ENCODE results near the gene DMBX1. TPM values are rescaled to one million over a fixed set of nuclear protein-coding genes. Genes with fewer than 3 reads are reported as not detected.

Gene DMBX1
- total RNA-seq, 1 experiment from 2014 or later = not detected

DNA sequence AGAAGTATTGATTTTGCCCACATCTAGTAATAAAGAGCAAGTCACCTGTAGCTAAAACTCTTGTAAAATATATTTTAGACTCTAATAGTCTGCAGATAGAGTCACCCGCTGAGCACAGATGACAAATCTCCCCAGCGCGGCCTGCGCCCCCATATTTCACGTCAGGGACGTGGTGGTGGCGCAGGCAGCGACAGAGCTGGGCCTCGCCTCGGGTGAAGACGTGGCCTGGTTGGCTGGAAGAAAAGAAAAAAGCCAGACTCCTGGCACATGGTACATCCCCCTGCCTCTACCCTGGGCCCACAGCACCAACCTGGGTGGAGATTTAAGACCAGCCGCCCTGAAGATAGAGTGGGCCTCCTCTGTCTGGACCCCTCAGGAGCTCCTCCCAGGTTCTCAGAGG lies 6.0 kb upstream of the DMBX1 start:
- DNase-seq (ENCODE audit: low read depth) = no peak

DNA sequence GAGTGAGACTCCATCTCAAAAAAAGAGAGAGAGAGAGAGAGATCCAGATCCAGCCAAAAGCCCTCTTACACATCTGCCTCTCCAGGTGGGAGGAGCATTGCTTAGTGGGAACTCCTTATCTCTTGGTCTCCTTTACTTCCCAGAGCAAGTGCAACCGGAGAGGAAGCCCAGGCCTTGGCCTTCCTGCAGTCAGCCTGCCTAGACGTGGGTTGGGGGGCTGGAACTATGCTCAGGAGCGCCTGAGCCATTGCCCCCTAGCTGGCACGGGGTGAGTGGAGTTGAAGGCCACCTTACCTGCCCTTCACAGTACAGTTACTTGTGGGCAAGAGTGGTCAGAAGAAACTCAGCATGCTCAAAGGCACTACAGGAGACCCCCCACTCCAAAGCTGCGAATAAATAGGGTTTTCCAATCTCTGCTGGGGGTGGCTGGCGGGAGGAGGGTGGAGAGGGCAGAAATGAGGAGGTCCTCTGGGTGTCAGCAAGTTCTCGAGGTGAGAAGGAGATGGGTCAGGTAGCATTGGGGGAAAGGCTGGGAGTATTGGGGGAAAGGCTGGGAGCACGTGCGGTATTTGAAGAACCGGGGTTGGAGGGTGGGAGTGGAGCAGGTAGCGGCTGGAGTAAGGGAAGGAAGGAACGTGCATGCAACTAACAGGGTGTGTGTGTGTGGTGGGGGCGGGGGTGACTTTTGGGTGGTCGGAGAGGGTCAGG lies 4.7 kb upstream of the DMBX1 start:
- DNase-seq (ENCODE audit: low read depth) = no peak

DNA sequence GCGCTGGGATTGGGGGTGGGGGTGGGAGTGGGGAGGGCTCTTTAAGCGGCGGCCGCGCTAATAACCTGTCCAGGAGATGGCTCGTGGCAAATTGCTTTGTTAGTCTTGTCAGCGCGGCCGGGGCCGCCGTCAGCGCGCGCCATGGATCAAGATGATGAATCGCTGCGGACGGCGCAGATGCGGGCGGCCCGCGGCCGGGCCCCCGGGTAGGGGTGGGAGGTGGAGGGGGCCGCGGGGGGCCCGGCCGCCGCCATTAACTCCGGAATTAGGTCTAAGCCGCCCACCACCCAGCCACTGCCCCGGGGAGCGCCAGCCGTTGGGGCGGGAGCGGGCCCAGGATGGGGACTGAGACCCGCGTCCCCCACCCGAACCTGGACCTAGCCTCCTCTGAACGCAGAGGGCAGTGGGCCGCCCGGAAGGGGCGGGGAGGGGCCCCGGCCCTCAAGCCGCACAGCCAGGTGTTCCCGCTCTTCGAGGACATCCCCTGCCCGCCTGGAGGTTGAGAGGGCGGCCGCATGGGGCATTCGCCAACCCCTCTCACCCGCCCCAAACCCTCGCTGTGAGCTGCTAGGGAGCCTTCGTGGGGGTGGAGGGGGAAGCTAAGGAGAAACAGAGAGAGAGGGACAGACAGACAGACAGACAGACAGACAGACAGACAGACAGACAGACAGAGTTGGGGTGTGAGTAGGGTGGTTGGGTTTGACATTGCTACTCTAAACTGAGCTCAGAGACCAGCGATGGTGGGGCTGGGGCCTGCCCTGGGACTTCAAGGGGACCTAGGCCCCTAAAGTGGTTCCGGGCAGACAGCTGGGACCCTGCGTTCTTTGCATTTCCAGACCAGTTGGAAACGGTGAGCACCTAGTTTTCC lies 3.8 kb upstream of the DMBX1 start:
- DNase-seq (ENCODE audit: low read depth) = no peak

DNA sequence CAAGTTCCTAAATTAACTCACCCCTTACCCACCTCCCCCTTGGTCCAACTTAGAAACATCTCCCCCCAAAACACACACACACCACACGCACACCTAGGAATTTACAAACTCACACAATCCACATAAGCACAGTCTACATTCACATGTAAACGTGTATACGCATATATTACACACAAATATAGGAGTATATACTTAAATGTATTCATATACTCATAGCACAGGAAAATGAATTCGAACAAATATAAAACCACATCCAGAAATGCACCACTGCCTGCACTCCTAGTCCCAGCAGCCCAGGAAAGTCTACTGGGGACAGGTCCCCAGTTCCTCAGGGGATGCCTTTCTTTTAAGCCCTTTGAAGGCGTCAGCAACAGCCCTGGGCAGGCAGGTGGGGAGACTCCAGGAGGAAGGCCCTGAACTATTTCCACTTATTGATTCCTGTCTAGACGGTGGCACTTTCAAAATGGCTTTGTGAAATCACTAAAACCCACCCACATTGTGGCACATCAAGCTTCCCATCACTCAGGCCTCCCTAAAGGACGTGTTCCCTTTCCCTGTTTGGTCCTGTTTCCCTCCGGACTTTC lies 3.1 kb upstream of the DMBX1 start:
- DNase-seq (ENCODE audit: low read depth) = no peak

DNA sequence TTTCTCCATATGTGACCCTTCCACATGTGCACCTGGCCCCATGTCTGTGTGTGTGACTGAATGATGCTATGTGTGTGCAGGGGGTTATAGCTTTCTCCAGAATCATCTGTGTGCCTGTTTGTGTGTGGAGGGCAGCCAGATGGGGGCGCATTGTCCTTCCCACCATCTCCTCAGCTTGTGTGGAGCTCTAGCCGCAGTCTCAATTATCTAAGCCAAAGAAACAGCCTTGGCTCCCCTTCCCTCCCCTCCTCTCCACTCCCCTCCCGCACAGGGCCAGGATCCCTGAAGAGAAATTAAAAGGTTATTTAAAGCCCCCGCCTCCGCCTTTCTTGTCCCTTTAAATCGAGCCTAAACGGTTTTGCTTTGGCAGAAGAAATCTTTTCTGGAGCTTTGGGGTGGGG lies 1.8 kb upstream of the DMBX1 start:
- no peak for DNase-seq (ENCODE audit: low read depth)

DNA sequence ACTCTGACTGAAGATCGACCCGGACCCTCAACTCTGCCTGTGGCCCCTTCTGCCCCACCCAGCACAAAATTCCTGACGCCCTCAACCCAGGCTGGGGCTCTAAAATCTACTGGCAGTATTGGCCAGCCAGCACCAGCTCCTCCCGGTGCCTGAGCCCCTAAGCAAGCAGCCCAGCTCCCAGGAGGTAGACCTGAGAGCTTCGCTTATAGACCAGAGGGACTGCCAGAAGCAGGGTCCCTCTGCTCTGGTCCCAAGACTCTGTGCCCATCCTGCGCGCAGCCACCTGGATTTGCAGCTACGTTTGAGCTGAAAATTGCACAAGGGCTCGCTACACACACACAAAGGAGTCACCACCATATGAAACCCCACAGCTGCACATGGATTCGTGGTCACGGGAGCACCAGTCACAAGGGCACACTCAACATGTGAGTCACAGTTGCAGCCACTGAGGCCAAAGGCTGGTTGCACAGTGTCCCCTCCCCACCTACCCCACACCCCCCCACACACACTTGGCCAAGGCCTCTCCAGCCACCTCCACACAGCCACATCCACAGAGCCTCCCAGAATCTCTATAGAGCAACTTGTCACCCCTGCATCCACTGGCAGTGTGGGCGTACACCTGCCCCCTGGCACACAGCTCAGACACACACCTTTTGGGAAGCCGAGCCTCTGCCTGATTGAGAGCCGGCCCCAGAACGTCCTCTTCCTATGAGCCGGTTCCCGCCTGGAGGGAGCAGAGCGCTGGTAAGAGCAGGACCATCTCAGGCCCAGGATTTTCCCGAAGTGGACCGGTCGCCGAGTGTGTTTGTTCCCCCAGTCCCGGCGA lies 1.1 kb upstream of the DMBX1 start:
- no peak for DNase-seq (ENCODE audit: low read depth)

DNA sequence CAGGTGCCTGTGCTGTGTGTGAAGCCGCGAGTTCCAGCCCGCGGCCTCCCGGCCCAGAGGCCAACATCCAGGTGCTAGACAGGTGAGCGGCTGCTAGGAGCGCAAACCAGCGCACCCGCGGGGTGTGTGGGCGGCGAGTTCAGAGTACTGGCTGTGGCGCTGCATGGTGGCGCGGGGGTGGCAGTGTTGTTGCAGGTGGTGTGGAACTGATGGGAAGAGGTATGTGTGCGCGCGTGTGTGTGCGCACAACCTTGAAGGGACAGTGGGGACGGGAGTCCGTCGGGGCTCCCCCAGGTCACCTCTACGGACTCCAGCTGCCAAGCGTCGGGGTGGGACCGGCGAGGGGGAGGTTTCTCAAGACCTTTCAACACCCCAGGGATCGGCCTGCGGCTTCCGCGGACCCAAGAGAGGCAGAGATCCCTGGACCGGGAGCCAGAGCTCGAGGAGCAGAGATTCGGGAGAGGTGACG lies 433 bp upstream of the DMBX1 start:
- DNase-seq (ENCODE audit: low read depth) = no peak

DNA sequence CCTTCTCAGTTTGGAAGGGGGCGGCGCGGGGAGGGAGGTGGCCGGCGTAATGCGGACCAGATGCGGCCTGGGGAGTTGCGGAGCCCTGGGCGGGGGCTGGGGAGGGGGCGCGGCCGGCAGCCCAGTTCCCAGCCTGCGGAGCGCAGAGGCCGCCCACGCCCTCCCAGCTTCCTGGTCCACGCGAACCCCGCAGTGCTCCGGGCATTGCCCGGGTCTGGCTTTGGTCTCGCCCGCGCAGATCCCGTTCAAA lies 695 bp downstream of the DMBX1 start:
- no peak for DNase-seq (ENCODE audit: low read depth)

DNA sequence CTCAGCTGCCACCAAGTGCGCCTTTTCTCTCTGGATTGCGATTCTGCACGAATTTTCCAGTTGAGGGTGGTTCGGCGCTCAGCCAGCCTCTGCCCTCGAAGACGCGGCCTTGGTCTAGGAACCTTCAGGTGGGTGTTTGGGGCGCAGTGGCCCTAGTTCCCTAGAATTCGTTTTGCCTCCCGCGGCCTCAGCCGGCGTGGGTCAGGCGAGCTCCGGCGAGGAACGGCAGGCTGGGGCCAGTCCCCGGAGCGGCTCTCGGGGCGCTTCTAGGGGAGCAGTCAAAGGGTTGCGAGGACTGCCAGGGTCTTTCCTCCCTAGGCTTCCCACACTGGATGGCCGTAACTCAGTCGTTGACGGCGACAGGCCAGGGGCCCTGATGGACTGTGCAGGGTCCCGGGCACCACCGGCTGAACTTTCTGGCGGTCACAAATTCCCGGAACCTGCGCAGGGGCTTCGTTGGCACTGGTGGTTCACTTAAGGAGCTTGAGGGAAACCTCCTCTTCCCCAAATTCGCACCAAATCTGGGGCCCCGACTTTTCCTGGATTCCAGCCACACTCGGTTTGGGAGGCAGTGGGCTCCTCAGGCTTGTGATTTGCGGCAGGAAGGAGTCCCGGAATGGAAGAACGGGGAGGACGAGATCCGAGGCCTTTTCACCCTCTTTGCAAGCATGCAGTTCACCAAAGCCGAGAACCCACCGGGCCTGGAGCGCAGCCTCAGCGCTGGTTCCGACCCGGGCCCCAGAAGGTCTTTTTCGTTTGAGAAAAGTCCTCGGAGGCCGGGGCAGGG lies 1.2 kb downstream of the DMBX1 start:
- no peak for DNase-seq (ENCODE audit: low read depth)

DNA sequence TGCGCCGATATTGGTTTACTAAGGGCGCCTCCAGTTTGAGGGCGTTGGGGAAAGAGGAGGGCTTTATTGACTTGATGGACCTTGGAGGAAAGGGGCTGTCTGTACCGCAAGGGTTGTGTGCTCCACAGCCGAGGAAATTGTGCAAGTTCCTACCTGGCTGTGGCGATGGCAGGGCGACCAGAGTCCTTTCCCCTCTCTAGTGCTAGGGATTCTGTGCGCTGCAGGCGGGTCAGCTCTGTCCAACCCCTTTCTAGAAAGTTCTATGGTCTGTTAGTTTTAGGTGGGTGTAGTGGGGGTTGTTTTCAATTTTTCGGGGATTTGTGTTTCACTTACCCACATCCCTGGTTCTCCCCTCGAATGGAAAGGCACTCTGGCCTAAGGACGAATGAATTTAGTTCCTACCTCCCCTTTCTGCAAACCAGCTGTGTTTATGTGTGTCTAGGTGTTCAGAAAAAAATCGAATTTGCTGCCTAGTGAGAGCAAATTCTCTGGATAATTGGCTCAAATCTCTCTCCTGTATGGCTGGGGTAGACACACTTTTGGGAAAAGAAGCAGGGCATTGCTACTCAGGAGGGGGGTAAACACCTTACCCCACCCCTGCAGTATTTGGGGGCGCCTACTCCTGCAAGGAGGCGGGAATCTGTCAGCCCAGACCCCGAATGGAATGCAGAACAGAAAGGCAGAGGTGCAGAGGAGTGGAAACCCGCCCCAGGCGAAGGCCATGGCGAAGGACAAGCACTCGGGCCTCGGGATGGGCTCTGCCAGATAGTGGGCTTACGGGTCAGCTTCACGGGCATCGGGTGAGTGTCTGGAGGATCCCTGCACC lies 2.0 kb downstream of the DMBX1 start:
- DNase-seq (ENCODE audit: low read depth) = no peak

DNA sequence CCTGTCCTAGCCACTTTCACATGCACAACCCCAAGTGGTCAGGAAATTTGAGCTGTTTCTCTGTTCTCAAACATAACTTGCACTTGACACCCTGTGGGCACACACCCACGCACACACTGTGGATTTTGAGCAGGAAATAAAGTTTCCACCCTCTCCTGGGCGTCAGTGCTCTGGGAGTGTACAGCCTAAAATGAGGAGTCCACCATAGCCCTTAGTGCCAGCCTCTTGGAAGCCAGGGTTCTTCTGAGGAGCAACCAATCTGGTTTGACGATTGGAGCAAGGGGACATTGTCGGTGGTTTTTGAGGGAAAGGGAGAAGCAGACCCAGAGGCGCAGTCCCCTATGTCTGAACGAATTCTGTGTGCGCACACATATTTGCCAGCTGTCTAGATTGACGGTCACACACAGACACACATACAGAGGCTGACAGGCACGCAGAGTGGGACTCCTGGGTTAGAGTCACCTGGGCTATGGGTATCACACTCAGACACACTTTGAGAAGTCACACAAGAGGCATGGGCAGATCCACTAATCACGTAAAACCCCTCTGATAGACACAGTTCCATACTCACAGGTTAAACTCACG lies 2.7 kb downstream of the DMBX1 start:
- no peak for DNase-seq (ENCODE audit: low read depth)

DNA sequence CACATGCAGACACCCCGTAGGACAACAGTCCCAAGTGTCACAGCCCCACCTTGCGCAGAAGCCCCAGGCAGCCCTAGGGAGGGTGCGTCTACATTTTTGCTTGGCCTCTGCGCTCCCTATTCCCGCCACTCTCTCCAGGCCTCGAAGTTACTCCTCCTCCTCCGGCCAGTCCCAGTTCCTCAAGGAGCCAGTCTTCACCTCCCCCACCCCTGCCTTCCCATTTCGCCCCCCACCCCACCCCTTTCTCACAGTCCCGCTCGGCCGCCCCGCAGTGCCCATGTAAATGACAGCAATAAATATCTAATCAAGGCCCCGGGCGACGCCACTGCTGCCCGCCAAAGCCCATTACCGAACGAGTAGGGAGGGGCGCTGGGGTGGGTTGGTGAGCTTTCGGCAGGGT lies 3.2 kb downstream of the DMBX1 start:
- DNase-seq (ENCODE audit: low read depth) = no peak

DNA sequence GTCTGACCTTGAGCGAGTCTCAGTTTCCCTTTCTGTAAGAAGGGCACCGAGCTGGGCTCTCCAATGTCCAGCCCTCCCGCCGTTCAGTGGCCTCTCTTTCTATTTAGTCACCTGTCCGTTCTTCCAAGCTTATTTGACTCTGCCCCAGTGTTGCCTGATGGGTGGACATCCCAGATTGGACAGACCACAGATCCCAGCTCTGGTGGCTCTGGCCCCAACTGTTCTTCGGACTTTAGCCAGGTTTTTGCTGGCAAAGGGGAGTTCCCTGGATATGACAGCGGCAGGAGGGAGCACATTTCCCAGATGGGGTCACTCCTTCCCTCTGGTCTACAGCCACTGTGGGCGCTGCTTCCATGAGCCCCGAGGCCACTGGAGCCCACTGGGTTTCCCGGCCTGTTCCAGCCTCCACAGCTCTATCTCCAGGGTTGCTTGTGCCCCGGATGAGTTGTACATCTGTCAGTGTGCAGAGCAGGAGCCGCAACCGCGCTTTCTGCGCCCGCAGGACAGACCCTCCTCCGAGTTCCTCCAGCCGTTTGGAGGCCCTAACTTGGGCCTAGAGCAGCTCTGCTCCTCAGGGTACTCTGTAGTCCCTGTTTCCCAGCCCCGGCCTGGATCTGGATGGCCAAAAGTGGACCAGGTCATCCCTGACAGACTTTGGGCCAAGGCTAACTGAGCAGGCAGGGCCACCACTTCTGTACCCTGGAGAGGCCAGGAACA lies 3.8 kb downstream of the DMBX1 start:
- no peak for DNase-seq (ENCODE audit: low read depth)

DNA sequence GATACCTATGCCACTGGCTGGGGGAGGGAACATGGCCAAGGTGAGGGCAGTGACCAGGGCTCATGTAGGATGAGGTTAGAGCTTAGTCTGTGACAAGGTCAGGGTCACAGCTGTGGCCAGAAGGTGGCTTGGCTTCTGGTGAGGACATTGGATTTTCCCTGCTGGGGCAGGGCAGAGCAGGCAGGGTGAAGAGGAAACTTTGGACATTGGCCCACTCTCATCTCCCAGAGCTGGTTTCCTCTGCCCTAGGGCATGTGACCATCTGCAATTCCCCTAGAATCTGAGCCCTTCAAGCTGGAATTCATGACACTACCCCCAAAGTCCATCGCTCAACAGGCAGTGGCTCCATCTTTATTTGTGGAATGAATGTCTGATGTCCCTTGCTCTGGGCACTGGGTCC lies 5.3 kb downstream of the DMBX1 start:
- no peak for DNase-seq (ENCODE audit: low read depth)

DNA sequence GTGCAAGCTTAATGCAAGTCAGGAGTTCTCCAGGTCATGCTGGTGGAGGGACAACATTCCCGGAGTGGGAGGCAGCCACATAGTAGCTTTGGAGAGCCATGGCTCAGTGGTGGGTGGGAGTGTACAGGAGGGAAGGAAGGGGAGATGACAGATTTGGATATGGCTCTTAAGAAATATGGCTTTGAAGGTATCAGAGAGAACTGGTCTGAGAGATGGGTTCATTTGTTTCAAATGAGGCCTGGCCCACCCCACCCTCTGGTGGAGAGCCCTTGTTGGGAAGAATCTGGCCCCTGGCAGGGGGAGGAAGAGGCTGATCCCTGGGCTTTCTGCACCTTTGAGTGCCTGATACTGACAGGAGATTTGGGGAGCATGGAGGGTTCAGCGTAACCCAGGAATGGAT lies 6.1 kb downstream of the DMBX1 start:
- no peak for DNase-seq (ENCODE audit: low read depth)

DNA sequence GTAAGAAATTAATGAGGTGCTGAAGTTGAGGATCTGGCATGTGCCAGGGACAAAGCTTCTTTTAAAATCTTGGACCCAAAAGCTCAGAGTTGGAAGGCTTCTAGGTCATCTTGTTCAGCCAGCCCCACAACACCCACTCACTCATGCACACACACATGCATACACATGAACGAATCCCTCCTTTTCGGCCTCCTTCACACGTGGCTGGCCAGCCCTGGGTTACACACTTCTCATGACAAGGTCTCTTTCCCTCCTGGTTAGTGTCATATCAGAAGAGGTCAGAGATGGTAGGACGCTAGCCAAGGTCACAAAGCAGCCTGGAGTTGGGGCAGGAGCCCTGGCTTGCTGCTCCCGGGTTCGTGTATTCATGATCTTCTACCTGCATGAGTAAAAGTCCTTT lies 6.9 kb downstream of the DMBX1 start:
- no peak for DNase-seq (ENCODE audit: low read depth)

DNA sequence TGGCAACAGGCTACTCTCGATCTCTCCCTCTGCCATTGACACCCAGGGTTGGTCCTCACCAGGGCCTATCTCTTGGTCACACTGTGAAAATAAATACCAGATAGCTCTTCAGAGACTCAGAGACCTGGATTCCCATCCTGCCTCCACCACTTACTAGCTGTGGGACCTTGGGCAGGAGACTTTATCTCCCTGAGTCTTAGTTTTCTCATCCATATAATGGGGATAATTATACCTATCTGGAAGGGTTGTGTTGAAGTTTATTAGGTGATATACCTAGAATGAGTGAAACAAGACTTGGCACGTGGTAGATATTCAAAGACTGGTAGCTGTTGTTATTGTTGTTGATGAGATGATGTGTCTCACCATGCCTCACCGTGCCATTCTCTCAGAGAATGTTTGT lies 7.4 kb downstream of the DMBX1 start:
- no peak for DNase-seq (ENCODE audit: low read depth)

DNA sequence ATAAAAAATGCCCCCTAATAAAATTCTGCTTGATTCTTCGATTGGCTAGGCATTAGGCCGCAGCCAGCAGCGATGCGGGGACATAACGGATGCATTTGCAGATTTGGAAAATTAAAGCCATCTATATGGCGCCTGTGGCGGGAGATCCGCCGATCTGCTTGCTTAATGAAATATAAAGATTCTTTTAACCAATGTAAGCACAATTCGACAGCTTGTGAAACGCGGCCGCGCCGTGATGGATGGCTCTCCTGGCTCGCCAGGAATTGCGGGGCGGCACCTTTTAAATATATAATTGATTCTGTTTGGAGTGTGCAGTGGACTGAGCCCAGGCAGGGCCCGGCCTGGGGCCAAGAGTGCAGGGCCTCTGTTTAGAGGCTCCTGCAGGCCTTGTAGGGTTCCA lies 8.0 kb downstream of the DMBX1 start:
- no peak for DNase-seq (ENCODE audit: low read depth)

DNA sequence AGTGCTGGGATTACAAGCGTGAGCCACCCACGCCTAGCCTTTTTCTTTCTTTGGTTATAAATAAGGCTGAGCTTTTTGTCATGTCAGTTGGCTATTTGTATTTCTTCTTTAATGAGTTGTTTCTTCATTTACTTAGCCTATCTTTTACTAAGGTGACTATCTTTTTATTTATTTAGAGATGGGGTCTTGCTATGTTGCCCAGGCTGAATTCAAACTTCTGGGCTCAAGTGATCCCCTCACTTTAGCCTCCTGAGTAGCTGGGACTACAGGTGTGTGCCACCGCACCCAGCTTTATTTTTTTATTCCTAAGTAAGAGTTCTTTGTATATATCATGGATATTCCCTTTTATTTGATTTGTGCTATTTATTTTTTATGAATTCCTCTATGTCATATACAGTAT lies 11.9 kb downstream of the DMBX1 start:
- no peak for DNase-seq (ENCODE audit: low read depth)
